Tibial artery (tissue), 4 donors: ENCODE data around the gene MPP2.

Experiments used
- DNase-seq, 2 donors: peaks; one replicate each; pipeline ENCODE4 v3.0.0-alpha.2; 2019
- H3K27ac ChIP-seq, 2 donors: fragments of 200-600 bp; sonication (generic) in 1 of 2; 1 replicate in 1 of 2; 2 replicates in 1 of 2; pipeline ENCODE4 v1.5.1; 2018 to 2019; ENCODE audit warnings: mild to moderate bottlenecking in 1 of 2
- H3K27me3 ChIP-seq, 2 donors: fragments of 200-600 bp; sonication (generic) in 1 of 2; one replicate each; pipeline versions ENCODE4 v1.5.1 to v1.6.0; 2016 to 2019
- H3K36me3 ChIP-seq, 3 donors: fragments of 200-600 bp; sonication (generic) in 2 of 3; one replicate each; pipeline ENCODE4 v1.5.1; 2016 to 2019; ENCODE audit warnings: mild to moderate bottlenecking in 2 of 3
- H3K4me1 ChIP-seq, 4 donors: fragments of 200-600 bp; sonication (generic) in 2 of 4; 1 replicate in 3 of 4; 2 replicates in 1 of 4; pipeline ENCODE4 v1.5.1; 2016 to 2019
- H3K4me3 ChIP-seq, 2 donors: fragments of 200-600 bp; sonication (generic) in 1 of 2; 1 replicate in 1 of 2; 2 replicates in 1 of 2; pipeline ENCODE4 v1.5.1; 2018 to 2019; ENCODE audit warnings: mild to moderate bottlenecking in 2 of 2
- H3K9me3 ChIP-seq, 3 donors: fragments of 200-600 bp; sonication (generic) in 1 of 3; one replicate each; pipeline ENCODE4 v1.5.1; 2016 to 2019
- intact Hi-C: fragments of 100-400 bp; cut with DNase I; formaldehyde crosslinking; loops from one replicate; pipeline ENCODE4 v1.15.0; 2023; ENCODE audit warnings: low total_unique reads
- TF ChIP-seq, protein P1 (sequence below), 2 experiments: fragments of 200-600 bp in 1 of 2; fragments of 450-650 bp in 1 of 2; IDR thresholded peaks; one replicate each; pipeline ENCODE4 v1.5.1; 2017 to 2019; ENCODE audit warnings: antibody characterized with exemption in 2 of 2, mild to moderate bottlenecking in 1 of 2, moderate library complexity in 1 of 2

MPP2 gene

DNA sequence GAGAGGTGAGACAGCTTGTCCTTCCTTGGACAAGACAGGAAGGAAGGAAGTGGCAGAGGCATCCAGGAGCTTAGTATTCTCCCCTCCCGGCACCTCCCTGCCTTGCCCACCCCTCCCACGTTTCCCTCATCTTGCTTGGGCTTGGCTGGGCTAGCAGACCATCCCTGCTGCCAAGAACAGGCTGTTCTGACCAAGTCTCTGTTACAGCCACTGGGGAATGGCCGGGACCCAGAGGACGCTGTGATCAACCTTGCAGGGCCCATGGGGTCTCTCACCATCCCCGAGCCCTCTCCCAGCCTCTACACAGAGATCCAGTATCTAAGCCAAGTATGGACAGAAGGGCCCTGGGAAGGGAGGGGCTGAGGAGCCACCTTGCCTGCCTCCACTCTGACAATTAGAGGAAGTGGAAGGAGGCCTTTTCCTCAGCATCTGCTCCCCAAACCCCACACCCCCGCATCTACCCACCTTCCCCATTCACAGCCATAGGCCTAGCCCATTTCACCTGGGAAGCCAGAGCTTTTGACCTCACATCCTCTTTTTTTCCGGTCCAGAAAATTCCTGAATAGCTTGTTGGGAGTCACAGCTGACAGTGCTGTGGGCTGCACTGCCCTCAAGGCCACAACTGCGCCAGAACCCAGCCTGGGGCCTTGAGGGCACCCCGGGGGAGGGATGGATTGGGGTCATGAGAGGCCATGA is 46.3 kb downstream of the MPP2 start:
- H3K9me3 ChIP-seq: no peaks in the 10 kb centered on the region
- peaks cover 0 to 29% (median 21%) of the 10 kb centered on the region in 4 donors for H3K4me1 ChIP-seq
- intact Hi-C loops: no loop called here
- no peaks in the 10 kb centered on the region for H3K36me3 ChIP-seq
- TF ChIP-seq, protein P1, sequence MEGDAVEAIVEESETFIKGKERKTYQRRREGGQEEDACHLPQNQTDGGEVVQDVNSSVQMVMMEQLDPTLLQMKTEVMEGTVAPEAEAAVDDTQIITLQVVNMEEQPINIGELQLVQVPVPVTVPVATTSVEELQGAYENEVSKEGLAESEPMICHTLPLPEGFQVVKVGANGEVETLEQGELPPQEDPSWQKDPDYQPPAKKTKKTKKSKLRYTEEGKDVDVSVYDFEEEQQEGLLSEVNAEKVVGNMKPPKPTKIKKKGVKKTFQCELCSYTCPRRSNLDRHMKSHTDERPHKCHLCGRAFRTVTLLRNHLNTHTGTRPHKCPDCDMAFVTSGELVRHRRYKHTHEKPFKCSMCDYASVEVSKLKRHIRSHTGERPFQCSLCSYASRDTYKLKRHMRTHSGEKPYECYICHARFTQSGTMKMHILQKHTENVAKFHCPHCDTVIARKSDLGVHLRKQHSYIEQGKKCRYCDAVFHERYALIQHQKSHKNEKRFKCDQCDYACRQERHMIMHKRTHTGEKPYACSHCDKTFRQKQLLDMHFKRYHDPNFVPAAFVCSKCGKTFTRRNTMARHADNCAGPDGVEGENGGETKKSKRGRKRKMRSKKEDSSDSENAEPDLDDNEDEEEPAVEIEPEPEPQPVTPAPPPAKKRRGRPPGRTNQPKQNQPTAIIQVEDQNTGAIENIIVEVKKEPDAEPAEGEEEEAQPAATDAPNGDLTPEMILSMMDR (IDR thresholded peaks at IDR 0.05): no peak
- peak; percentile 63 to 83 for DNase-seq
- H3K27ac ChIP-seq: peak overlapping the region; percentile 78 to 84
- H3K4me3 ChIP-seq: no peak overlapping the region
- H3K27me3 ChIP-seq: peaks cover 0 to 17% of the 10 kb centered on the region in 2 donors

DNA sequence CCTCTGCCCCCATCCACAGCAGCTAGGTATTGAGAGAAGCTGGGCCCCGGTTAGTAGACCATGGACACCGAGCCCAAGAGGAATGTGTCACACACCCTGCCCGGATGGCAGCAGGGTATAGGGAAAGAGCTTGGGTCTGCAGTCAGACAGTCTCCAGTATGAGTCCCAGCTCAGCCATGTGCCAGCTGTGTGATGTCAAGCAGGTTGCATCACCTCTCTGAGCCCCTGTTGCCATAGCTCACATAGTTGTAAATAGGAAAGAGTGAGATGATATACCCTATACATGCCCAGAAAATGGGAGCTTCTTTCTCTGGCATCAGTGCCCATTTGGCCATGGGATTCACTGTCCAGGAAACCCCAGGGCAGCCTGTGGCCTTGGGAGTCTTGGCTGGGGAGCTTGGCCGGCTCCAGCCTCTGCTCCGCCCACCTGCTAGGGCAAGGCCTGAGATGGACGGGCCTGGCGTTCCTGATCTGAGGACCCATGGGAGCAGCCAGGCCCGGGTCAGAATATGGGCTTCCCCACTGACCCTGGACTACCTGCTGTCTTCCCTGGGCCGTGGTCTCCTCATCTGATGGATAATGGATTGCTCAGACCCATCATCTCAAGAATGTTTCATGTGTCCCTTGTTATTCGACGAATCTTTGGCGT is 47.1 kb downstream of the MPP2 start:
- Histone ChIP-seq H3K9me3 (no peaks in the 10 kb centered on the region), H3K27me3 (peaks cover 0 to 22% of the 10 kb centered on the region in 2 donors), H3K4me1 (peaks cover 0 to 29% (median 21%) of the 10 kb centered on the region in 4 donors), H3K4me3 (no peak overlapping the region), H3K27ac (peak overlapping the region; percentile 78 to 84), H3K36me3 (no peaks in the 10 kb centered on the region)
- TF ChIP-seq, protein P1 (IDR thresholded peaks at IDR 0.05): no peak
- intact Hi-C loops: no loop called here
- peak in 1 of 2 donors; percentile 66 for DNase-seq

DNA sequence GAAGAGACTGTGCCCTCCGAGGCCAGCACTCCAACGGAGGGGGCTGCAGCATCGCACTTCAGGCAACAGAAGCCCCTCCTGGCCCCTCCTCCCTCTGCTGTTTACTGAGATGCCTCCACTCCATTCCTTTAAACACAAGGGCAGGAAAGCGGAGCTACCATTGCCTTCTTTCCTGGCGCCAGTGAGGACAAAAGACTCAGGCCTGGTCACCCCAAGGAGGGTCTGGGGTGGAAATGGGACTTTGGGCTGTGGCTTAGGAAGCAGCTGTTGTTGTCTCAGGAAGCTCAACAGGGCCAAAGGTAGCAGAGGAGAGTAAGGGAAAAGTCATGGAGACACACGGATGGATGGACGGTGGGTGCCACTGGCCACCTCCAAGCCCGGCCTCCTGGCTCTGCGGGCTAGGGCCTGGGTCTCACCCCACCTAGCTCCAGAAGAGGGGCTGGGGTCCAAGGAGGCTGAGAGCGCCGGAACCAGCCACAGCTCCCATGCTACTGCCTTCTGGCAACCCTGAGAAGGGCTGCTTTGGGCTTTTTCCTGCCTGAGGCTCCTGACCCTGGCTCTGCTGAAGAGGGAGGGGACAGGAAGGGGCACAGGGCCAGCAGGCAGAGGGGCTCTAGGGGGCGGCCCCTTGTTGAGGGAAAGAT is 49.3 kb downstream of the MPP2 start:
- Histone ChIP-seq H3K9me3 (no peaks in the 10 kb centered on the region), H3K27me3 (peaks cover 0 to 28% of the 10 kb centered on the region in 2 donors), H3K4me1 (peaks cover 0 to 29% (median 21%) of the 10 kb centered on the region in 4 donors), H3K4me3 (no peak overlapping the region), H3K27ac (no peak overlapping the region), H3K36me3 (no peaks in the 10 kb centered on the region)
- TF ChIP-seq, protein P1 (IDR thresholded peaks at IDR 0.05): no peak
- peak in 1 of 2 donors; percentile 43 for DNase-seq
- intact Hi-C loops: no loop called here

DNA sequence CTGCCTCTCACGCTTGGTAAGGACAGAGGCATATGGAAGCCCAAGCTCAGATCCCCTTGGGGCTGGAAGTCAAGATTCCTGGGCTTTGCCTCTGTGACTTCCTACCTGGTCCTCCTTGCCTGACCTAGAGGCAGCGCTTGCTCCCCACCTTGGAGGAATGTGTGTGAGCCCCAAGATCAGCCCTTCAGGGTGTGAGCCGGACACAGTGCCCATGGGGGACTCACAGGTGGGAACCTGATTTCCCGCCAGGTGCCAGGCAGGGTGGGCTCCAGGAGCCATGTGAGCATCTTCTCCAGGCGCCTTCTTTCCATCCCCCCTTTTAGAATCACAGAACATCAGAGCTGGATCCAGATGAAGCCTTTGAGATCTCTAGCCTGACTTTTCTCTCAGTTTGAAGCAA is 50.2 kb downstream of the MPP2 start:
- no peak overlapping the region for H3K4me3 ChIP-seq
- H3K27me3 ChIP-seq: peaks cover 0 to 37% of the 10 kb centered on the region in 2 donors
- H3K4me1 ChIP-seq: peaks cover 0 to 29% (median 21%) of the 10 kb centered on the region in 4 donors
- no peak overlapping the region for H3K27ac ChIP-seq
- no peaks in the 10 kb centered on the region for H3K36me3 ChIP-seq
- DNase-seq: peak in 1 of 2 donors; percentile 33
- intact Hi-C loops: no loop called here
- TF ChIP-seq, protein P1 (IDR thresholded peaks at IDR 0.05): no peak
- no peaks in the 10 kb centered on the region for H3K9me3 ChIP-seq

DNA sequence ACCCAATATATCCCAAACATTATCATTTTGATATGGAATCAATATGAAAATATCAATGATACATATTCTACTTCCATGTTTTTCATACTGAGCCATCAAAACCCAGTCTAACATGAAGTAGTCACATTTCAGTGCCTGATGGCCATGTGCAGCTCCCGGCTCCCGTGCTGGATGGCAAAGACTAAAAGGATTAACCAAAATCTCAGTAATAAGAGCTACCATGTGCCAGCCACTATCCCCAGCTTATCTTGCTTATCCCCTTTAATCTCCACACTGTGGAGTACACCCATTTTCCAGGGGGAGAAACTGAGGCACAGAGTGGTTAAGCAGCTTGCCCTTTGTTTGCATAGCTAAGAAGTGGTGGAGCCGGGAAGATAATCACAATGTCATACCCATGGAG is 51.2 kb downstream of the MPP2 start:
- H3K4me1 ChIP-seq: peaks cover 0 to 19% (median 13%) of the 10 kb centered on the region in 4 donors
- DNase-seq: no peak
- no peak overlapping the region for H3K4me3 ChIP-seq
- H3K9me3 ChIP-seq: no peaks in the 10 kb centered on the region
- no peaks in the 10 kb centered on the region for H3K36me3 ChIP-seq
- intact Hi-C loops: no loop called here
- H3K27me3 ChIP-seq: peaks cover 0 to 37% of the 10 kb centered on the region in 2 donors
- TF ChIP-seq, protein P1 (IDR thresholded peaks at IDR 0.05): no peak
- no peak overlapping the region for H3K27ac ChIP-seq
